Measurements from ENCODE around the gene NT5DC3.
A peak's percentile ranks its signal among the peaks of the same experiment; 100 is the strongest.

NT5DC3 gene

GRCh38 chr12:103779410-103780092, 61.5 kb downstream of the NT5DC3 start:
- DNase-seq: peak; percentile 87

GRCh38 chr12:103778781-103779180, 62.3 kb downstream of the NT5DC3 start:
- no peak for DNase-seq

- DNase-seq: no peak
Observed at GRCh38 chr12:103774977-103775560, 66.0 kb downstream of the NT5DC3 start.

GRCh38 chr12:103773109-103773910, 67.7 kb downstream of the NT5DC3 start:
- DNase-seq: no peak

- DNase-seq: no peak
Observed at GRCh38 chr12:103772367-103773108, 68.5 kb downstream of the NT5DC3 start.

- DNase-seq: no peak
Observed at GRCh38 chr12:103771466-103771865, 69.6 kb downstream of the NT5DC3 start.

GRCh38 chr12:103769240-103769945, 71.6 kb downstream of the NT5DC3 start:
- no peak for DNase-seq

- DNase-seq: no peak
Observed at GRCh38 chr12:103768467-103769123, 72.4 kb downstream of the NT5DC3 start.

- no peak for DNase-seq
Observed at GRCh38 chr12:103766028-103766427, 75.0 kb downstream of the NT5DC3 start.

- no peak for DNase-seq
Observed at GRCh38 chr12:103765322-103765721, 75.7 kb downstream of the NT5DC3 start.

GRCh38 chr12:103762473-103762872, 78.6 kb downstream of the NT5DC3 start:
- DNase-seq: no peak

- no peak for DNase-seq
Observed at GRCh38 chr12:103758310-103759089, 82.5 kb downstream of the NT5DC3 start.

GRCh38 chr12:103757248-103757647, 83.8 kb downstream of the NT5DC3 start:
- no peak for DNase-seq

GRCh38 chr12:103756443-103756842, 84.6 kb downstream of the NT5DC3 start:
- DNase-seq: no peak

- DNase-seq: no peak
Observed at GRCh38 chr12:103755425-103755824, 85.6 kb downstream of the NT5DC3 start.

GRCh38 chr12:103751600-103751999, 89.4 kb downstream of the NT5DC3 start:
- DNase-seq: no peak

GRCh38 chr12:103751171-103751570, 89.9 kb downstream of the NT5DC3 start:
- no peak for DNase-seq

GRCh38 chr12:103748875-103749274, 92.2 kb downstream of the NT5DC3 start:
- DNase-seq: no peak

- DNase-seq: no peak
Observed at GRCh38 chr12:103748002-103748401, 93.0 kb downstream of the NT5DC3 start.

- no peak for DNase-seq
Observed at GRCh38 chr12:103745962-103746361, 95.1 kb downstream of the NT5DC3 start.

- DNase-seq: no peak
Observed at GRCh38 chr12:103743788-103744187, 97.2 kb downstream of the NT5DC3 start.
